ENCODE data around the gene GPATCH2.
A peak's percentile ranks its signal among the peaks of the same experiment; 100 is the strongest.

GPATCH2 gene

GRCh38 chr1:217577336-217577735 lies 53.6 kb downstream of the GPATCH2 start:
- no peak for DNase-seq (ENCODE audit: low read depth)

GRCh38 chr1:217574265-217574949 lies 56.5 kb downstream of the GPATCH2 start:
- no peak for DNase-seq (ENCODE audit: low read depth)

- DNase-seq (ENCODE audit: low read depth), result no peak
Measured at GRCh38 chr1:217569021-217569420, 61.9 kb downstream of the GPATCH2 start.

- no peak for DNase-seq (ENCODE audit: low read depth)
Measured at GRCh38 chr1:217568200-217568599, 62.7 kb downstream of the GPATCH2 start.

- DNase-seq (ENCODE audit: low read depth), result no peak
Measured at GRCh38 chr1:217564833-217565232, 66.1 kb downstream of the GPATCH2 start.

GRCh38 chr1:217564207-217564606 lies 66.7 kb downstream of the GPATCH2 start:
- no peak for DNase-seq (ENCODE audit: low read depth)

GRCh38 chr1:217563179-217563578 lies 67.7 kb downstream of the GPATCH2 start:
- DNase-seq (ENCODE audit: low read depth), result no peak

- DNase-seq (ENCODE audit: low read depth), result peak; percentile 86
Measured at GRCh38 chr1:217562229-217562878, 68.5 kb downstream of the GPATCH2 start.

- DNase-seq (ENCODE audit: low read depth), result peak; percentile 15
Measured at GRCh38 chr1:217561446-217561845, 69.4 kb downstream of the GPATCH2 start.

GRCh38 chr1:217554849-217555248 lies 76.0 kb downstream of the GPATCH2 start:
- DNase-seq (ENCODE audit: low read depth), result no peak

- no peak for DNase-seq (ENCODE audit: low read depth)
Measured at GRCh38 chr1:217553949-217554509, 76.9 kb downstream of the GPATCH2 start.

- DNase-seq (ENCODE audit: low read depth), result no peak
Measured at GRCh38 chr1:217552339-217552951, 78.4 kb downstream of the GPATCH2 start.

GRCh38 chr1:217542837-217543236 lies 88.1 kb downstream of the GPATCH2 start:
- DNase-seq (ENCODE audit: low read depth), result no peak

- DNase-seq (ENCODE audit: low read depth), result no peak
Measured at GRCh38 chr1:217542136-217542777, 88.6 kb downstream of the GPATCH2 start.

GRCh38 chr1:217540321-217540720 lies 90.6 kb downstream of the GPATCH2 start:
- no peak for DNase-seq (ENCODE audit: low read depth)

GRCh38 chr1:217539510-217539909 lies 91.4 kb downstream of the GPATCH2 start:
- DNase-seq (ENCODE audit: low read depth), result no peak

GRCh38 chr1:217535601-217536377 lies 95.1 kb downstream of the GPATCH2 start:
- peak; percentile 19 for DNase-seq (ENCODE audit: low read depth)

- peak; percentile 46 for DNase-seq (ENCODE audit: low read depth)
Measured at GRCh38 chr1:217534566-217534965, 96.3 kb downstream of the GPATCH2 start.

- peak; percentile 89 for DNase-seq (ENCODE audit: low read depth)
Measured at GRCh38 chr1:217528271-217528670, 102.6 kb downstream of the GPATCH2 start.

- no peak for DNase-seq (ENCODE audit: low read depth)
Measured at GRCh38 chr1:217527151-217527550, 103.7 kb downstream of the GPATCH2 start.

- no peak for DNase-seq (ENCODE audit: low read depth)
Measured at GRCh38 chr1:217526636-217527035, 104.3 kb downstream of the GPATCH2 start.
